ENCODE measurements around the gene USP6NL. TPM values are rescaled to one million over a fixed set of nuclear protein-coding genes. Genes with fewer than 3 reads are reported as not detected.

The USP6NL gene
- total RNA-seq, 1 experiment from 2014 or later, result 13.0 TPM

DNA sequence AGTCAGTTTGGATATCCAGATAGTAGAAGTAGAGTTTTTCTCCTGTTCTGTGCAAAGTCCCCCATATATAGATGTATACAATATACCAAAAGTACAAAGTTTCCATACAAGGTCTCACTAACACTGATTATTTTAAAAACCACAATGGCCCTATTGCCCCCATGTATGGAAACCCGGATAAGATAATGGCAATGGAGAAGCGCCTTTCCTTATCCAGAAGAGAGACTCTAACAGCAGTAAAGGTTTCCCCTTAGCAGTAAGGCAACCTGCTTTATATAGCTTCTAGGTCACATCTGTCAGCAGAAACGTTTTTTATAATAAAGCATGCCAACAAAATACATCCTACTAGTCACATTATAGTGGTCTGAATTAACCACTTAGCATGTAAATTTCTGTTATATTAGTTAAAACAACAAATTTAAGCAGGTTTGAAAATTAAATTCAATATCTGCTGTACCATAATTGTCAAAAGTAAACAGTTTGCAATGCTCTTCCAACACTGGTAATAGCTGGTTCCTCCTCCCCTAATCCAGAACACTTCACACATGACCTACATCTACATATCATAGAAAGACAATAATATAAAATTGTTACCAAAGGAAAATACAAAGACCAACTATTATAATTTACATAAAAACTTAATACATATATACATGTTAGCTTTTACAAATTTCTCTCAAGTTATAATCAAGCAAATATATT, 22.4 kb downstream of the USP6NL start:
- Histone ChIP-seq H2AFZ (ENCODE audit: low read length) (no peak overlapping the region), H3K27ac (ENCODE audit: low read length) (no peak overlapping the region), H3K9ac (ENCODE audit: low read length) (no peak overlapping the region), H3K9me3 (ENCODE audit: low read length) (no peaks in the 10 kb centered on the region), H3K4me2 (ENCODE audit: low read length) (no peak overlapping the region), H3K9me2 (replicated peaks; ENCODE audit: low read length) (no peaks in the 10 kb centered on the region), H3K4me1 (ENCODE audit: insufficient read depth, low read length) (no peaks in the 10 kb centered on the region; the same call in 1 of the 2 replicates), H3K4me3 (ENCODE audit: low read length) (no peak overlapping the region), H4K20me1 (ENCODE audit: low read length) (no peaks in the 10 kb centered on the region), H3K36me3 (ENCODE audit: low read depth, low read length) (no peaks in the 10 kb centered on the region; the same call in 1 of the 2 replicates), H3K79me2 (ENCODE audit: low read length) (peaks cover 63% of the 10 kb centered on the region), H3K27me3 (ENCODE audit: low read length) (no peaks in the 10 kb centered on the region), H3F3A (ENCODE audit: low read length, unreplicated experiment) (no peaks in the 10 kb centered on the region)
- no peak for DNase-seq
- intact Hi-C loops (cut with micrococcal nuclease), result loop anchor here (5.0 kb wide), 1 partner anchor 72 kb away; no protein-coding TSS in a partner anchor
- TF ChIP-seq EZH2 (IDR thresholded peaks at IDR 0.05; ENCODE audit: low read length, unreplicated experiment), result no peak
- TF ChIP-seq EZH2phosphoT487 (IDR thresholded peaks at IDR 0.05; ENCODE audit: borderline replicate concordance, low read length), result no peak
- TF ChIP-seq, protein P1, sequence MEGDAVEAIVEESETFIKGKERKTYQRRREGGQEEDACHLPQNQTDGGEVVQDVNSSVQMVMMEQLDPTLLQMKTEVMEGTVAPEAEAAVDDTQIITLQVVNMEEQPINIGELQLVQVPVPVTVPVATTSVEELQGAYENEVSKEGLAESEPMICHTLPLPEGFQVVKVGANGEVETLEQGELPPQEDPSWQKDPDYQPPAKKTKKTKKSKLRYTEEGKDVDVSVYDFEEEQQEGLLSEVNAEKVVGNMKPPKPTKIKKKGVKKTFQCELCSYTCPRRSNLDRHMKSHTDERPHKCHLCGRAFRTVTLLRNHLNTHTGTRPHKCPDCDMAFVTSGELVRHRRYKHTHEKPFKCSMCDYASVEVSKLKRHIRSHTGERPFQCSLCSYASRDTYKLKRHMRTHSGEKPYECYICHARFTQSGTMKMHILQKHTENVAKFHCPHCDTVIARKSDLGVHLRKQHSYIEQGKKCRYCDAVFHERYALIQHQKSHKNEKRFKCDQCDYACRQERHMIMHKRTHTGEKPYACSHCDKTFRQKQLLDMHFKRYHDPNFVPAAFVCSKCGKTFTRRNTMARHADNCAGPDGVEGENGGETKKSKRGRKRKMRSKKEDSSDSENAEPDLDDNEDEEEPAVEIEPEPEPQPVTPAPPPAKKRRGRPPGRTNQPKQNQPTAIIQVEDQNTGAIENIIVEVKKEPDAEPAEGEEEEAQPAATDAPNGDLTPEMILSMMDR (conservative IDR thresholded peaks at IDR 0.05; ENCODE audit: low read depth, low read length), result no peak
- ATAC-seq, result no peak
- POLR2A ChIA-PET (ENCODE audit: unreplicated experiment), result no interaction called here
- BruUV-seq (replicated peaks), result no TSS peak
- CTCF ChIA-PET, result no interaction called here

DNA sequence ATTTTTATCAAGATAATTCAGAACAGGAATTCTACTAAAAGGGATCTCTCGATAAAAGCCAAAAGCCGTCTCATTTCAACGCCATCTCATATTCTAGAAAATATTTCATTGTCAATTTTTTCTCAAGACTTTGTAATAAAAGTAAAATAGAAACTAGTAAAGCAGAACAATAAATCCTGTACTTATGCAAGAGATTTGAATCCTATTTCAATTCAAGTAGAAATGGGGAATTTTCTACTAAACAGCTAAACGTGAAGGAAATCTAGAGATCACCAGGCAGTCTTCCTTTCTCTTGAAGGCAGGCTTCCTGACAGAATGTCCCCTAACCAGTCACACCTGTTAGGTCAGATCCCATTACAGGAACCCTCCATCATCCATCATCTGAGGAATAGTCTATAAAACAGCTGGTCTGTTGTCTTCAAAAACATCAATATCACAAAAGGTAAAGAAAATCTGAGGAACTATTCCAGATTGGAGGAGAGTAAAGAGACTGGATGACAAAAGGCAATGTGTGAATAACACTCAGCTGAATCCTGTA, 23.7 kb downstream of the USP6NL start:
- Histone ChIP-seq H3K36me3 (ENCODE audit: low read depth, low read length) (no peaks in the 10 kb centered on the region; the same call in 1 of the 2 replicates), H3K4me3 (ENCODE audit: low read length) (no peak overlapping the region), H2AFZ (ENCODE audit: low read length) (no peak overlapping the region), H3K9ac (ENCODE audit: low read length) (no peak overlapping the region), H4K20me1 (ENCODE audit: low read length) (no peaks in the 10 kb centered on the region), H3K4me1 (ENCODE audit: insufficient read depth, low read length) (no peaks in the 10 kb centered on the region; the same call in 1 of the 2 replicates), H3K9me3 (ENCODE audit: low read length) (no peaks in the 10 kb centered on the region), H3K4me2 (ENCODE audit: low read length) (no peak overlapping the region), H3K79me2 (ENCODE audit: low read length) (peaks cover 63% of the 10 kb centered on the region), H3K9me2 (replicated peaks; ENCODE audit: low read length) (no peaks in the 10 kb centered on the region), H3K27ac (ENCODE audit: low read length) (no peak overlapping the region), H3K27me3 (ENCODE audit: low read length) (no peaks in the 10 kb centered on the region), H3F3A (ENCODE audit: low read length, unreplicated experiment) (no peaks in the 10 kb centered on the region)
- POLR2A ChIA-PET (ENCODE audit: unreplicated experiment), result no interaction called here
- no TSS peak for BruUV-seq (replicated peaks)
- intact Hi-C loops (cut with micrococcal nuclease), result loop anchor here (5.0 kb wide), 1 partner anchor 70 kb away; no protein-coding TSS in a partner anchor
- CTCF ChIA-PET, result no interaction called here
- TF ChIP-seq EZH2phosphoT487 (IDR thresholded peaks at IDR 0.05; ENCODE audit: borderline replicate concordance, low read length) (no peak), EZH2 (IDR thresholded peaks at IDR 0.05; ENCODE audit: low read length, unreplicated experiment) (no peak)
- TF ChIP-seq, protein P1 (conservative IDR thresholded peaks at IDR 0.05; ENCODE audit: low read depth, low read length), result no peak
- ATAC-seq (no peak), DNase-seq (peak; percentile 60)

DNA sequence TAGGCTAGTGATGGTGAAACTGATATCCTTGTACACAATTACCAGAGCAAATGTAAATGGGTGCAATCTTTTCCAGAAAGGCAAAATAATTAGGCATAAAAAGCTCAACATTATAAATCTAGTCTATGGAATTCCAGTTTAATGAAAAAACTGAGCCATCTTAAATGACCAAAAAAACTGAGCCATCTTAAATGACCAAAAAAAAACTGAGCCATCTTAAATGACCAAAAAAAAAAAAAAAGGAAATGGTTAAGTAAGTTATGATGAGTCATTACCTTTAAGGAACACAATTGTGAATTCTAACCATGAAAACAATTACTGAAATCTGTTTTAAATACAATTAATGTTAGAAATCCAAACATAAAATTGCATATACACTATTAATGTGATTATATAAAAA, 25.3 kb downstream of the USP6NL start:
- Histone ChIP-seq H3K4me3 (ENCODE audit: low read length) (no peak overlapping the region), H3K4me2 (ENCODE audit: low read length) (no peak overlapping the region), H3K9me2 (replicated peaks; ENCODE audit: low read length) (no peaks in the 10 kb centered on the region), H3K4me1 (ENCODE audit: insufficient read depth, low read length) (no peaks in the 10 kb centered on the region; the same call in 1 of the 2 replicates), H3K9me3 (ENCODE audit: low read length) (no peaks in the 10 kb centered on the region), H4K20me1 (ENCODE audit: low read length) (no peaks in the 10 kb centered on the region), H3K27ac (ENCODE audit: low read length) (no peak overlapping the region), H3K27me3 (ENCODE audit: low read length) (no peaks in the 10 kb centered on the region), H3K79me2 (ENCODE audit: low read length) (peaks cover 61% of the 10 kb centered on the region), H2AFZ (ENCODE audit: low read length) (no peak overlapping the region), H3K36me3 (ENCODE audit: low read depth, low read length) (no peaks in the 10 kb centered on the region; the same call in 1 of the 2 replicates), H3K9ac (ENCODE audit: low read length) (no peak overlapping the region), H3F3A (ENCODE audit: low read length, unreplicated experiment) (no peaks in the 10 kb centered on the region)
- no peak for ATAC-seq
- CTCF ChIA-PET, result no interaction called here
- no TSS peak for BruUV-seq (replicated peaks)
- intact Hi-C loops (cut with micrococcal nuclease), result loop anchor here (5.0 kb wide), 1 partner anchor 69 kb away; no protein-coding TSS in a partner anchor
- DNase-seq, result no peak
- POLR2A ChIA-PET (ENCODE audit: unreplicated experiment), result no interaction called here
- TF ChIP-seq EZH2phosphoT487 (IDR thresholded peaks at IDR 0.05; ENCODE audit: borderline replicate concordance, low read length) (no peak), EZH2 (IDR thresholded peaks at IDR 0.05; ENCODE audit: low read length, unreplicated experiment) (no peak)
- TF ChIP-seq, protein P1 (conservative IDR thresholded peaks at IDR 0.05; ENCODE audit: low read depth, low read length), result no peak

All from PC-3 (cell line).